ENCODE measurements around the gene GRIN3B.

GRCh38 chr19:1010586-1011510 lies 10.6 kb downstream of the GRIN3B start:
- TF ChIP-seq POLR2A (IDR thresholded peaks at IDR 0.05) (no peak), CTCF (IDR thresholded peaks at IDR 0.05) (no peak), EP300 (IDR thresholded peaks at IDR 0.05) (no peak)

Measured in sigmoid colon (tissue), 4 donors.